H9 (cell line): ENCODE results near the gene ORAI2. TPM values are rescaled to one million over a fixed set of nuclear protein-coding genes. Genes with fewer than 3 reads are reported as not detected.

Experiments
- DNase-seq: peaks from one replicate; pipeline ENCODE4 v3.0.0-alpha.2; 2017
- H2AFZ ChIP-seq: one replicate; pipeline ENCODE4 v1.6.1; 2013; ENCODE audit warnings: mild to moderate bottlenecking, low read length, control low read depth, moderate library complexity
- H2AK5ac ChIP-seq: 2 replicates; pipeline ENCODE4 v1.6.1; 2013; ENCODE audit warnings: low read length, control low read depth, mixed read lengths; ENCODE audit not compliant: insufficient read length
- H2BK120ac ChIP-seq: one replicate; pipeline ENCODE4 v1.6.1; 2013; ENCODE audit warnings: low read depth, mild to moderate bottlenecking, low read length, control low read depth, inconsistent platforms; ENCODE audit not compliant: poor library complexity, severe bottlenecking
- H2BK12ac ChIP-seq: 2 replicates; pipeline ENCODE4 v1.6.1; 2013; ENCODE audit warnings: low read length, control low read depth, mixed read lengths, low read depth; ENCODE audit not compliant: insufficient read length
- H2BK15ac ChIP-seq: 2 replicates; pipeline ENCODE4 v1.6.1; 2013; ENCODE audit warnings: low read depth, low read length, control low read depth
- H2BK20ac ChIP-seq: one replicate; pipeline ENCODE4 v1.6.1; 2013; ENCODE audit warnings: low read depth, mild to moderate bottlenecking, low read length, control low read depth, inconsistent platforms; ENCODE audit not compliant: poor library complexity, severe bottlenecking
- H2BK5ac ChIP-seq: 2 replicates; pipeline ENCODE4 v1.6.1; 2013; ENCODE audit warnings: low read length, control low read depth, mixed read lengths; ENCODE audit not compliant: insufficient read length
- H3K14ac ChIP-seq: 2 replicates; pipeline ENCODE4 v1.6.1; 2013; ENCODE audit warnings: low read length, control low read depth; ENCODE audit not compliant: insufficient read depth
- H3K18ac ChIP-seq: 2 replicates; pipeline ENCODE4 v1.6.1; 2013; ENCODE audit warnings: low read depth, mild to moderate bottlenecking, mixed read lengths, low read length, control low read depth; ENCODE audit not compliant: insufficient read length
- H3K23ac ChIP-seq: 2 replicates; pipeline ENCODE4 v1.6.1; 2013; ENCODE audit warnings: low read length, control low read depth, mixed read lengths, low read depth; ENCODE audit not compliant: insufficient read length
- H3K23me2 ChIP-seq: 2 replicates; pipeline ENCODE4 v1.6.1; 2013; ENCODE audit warnings: low read depth, mild to moderate bottlenecking, mixed read lengths, low read length, control low read depth; ENCODE audit not compliant: insufficient read length, poor library complexity, severe bottlenecking
- H3K27ac ChIP-seq: 2 replicates; pipeline ENCODE4 v1.5.1; 2013; ENCODE audit warnings: low read length, control low read depth, mixed read lengths, low read depth; ENCODE audit not compliant: insufficient read length
- H3K27me3 ChIP-seq: 2 replicates; pipeline ENCODE4 v1.6.1; 2013; ENCODE audit warnings: low read length, control low read depth, inconsistent platforms; ENCODE audit not compliant: insufficient read depth
- H3K4ac ChIP-seq: 2 replicates; pipeline ENCODE4 v1.6.1; 2013; ENCODE audit warnings: low read depth, mild to moderate bottlenecking, control low read depth, inconsistent platforms, low read length, moderate library complexity
- H3K4me1 ChIP-seq: 2 replicates; pipeline ENCODE4 v1.6.1; 2013; ENCODE audit warnings: low read length, control low read depth, inconsistent platforms; ENCODE audit not compliant: insufficient read depth
- H3K4me2 ChIP-seq: 2 replicates; pipeline ENCODE4 v1.6.1; 2013; ENCODE audit warnings: low read length, control low read depth, mixed read lengths; ENCODE audit not compliant: insufficient read length, insufficient read depth
- H3K56ac ChIP-seq: 2 replicates; pipeline ENCODE4 v1.6.1; 2013; ENCODE audit warnings: low read depth, mild to moderate bottlenecking, mixed read lengths, low read length, control low read depth; ENCODE audit not compliant: insufficient read length
- H3K79me1 ChIP-seq: 2 replicates; pipeline ENCODE4 v1.6.1; 2013; ENCODE audit warnings: low read depth, mild to moderate bottlenecking, moderate library complexity, low read length, control low read depth, inconsistent platforms; ENCODE audit not compliant: insufficient read depth, poor library complexity, severe bottlenecking
- H3K79me2 ChIP-seq: 2 replicates; pipeline ENCODE4 v1.6.1; 2013; ENCODE audit warnings: low read length, control low read depth, inconsistent platforms; ENCODE audit not compliant: insufficient read depth
- H3K9ac ChIP-seq: 2 replicates; pipeline ENCODE4 v1.6.1; 2013; ENCODE audit warnings: low read length, control low read depth, mixed read lengths; ENCODE audit not compliant: insufficient read length; ENCODE audit errors: extremely low read depth
- H3K9me3 ChIP-seq: one replicate; pipeline ENCODE4 v1.6.1; 2013; ENCODE audit warnings: low read depth, low read length, inconsistent platforms; ENCODE audit not compliant: control insufficient read depth
- H3T11ph ChIP-seq: one replicate; pipeline ENCODE4 v1.6.1; 2013; ENCODE audit warnings: mild to moderate bottlenecking, low read length, control low read depth, inconsistent platforms
- H4K20me1 ChIP-seq: one replicate; pipeline ENCODE4 v1.6.1; 2013; ENCODE audit not compliant: control insufficient read depth, insufficient read length, insufficient read depth
- H4K5ac ChIP-seq: 2 replicates; pipeline ENCODE4 v1.6.1; 2013; ENCODE audit warnings: low read depth, mild to moderate bottlenecking, mixed read lengths, low read length, control low read depth; ENCODE audit not compliant: insufficient read length
- H4K8ac ChIP-seq: replicated peaks from 2 replicates; pipeline ENCODE4 v1.6.1; 2013; ENCODE audit warnings: low read length, control low read depth, mixed read lengths, low read depth; ENCODE audit not compliant: insufficient read length
- H4K91ac ChIP-seq: 2 replicates; pipeline ENCODE4 v1.6.1; 2013; ENCODE audit warnings: low read depth, mild to moderate bottlenecking, moderate library complexity, mixed read lengths, low read length, control low read depth; ENCODE audit not compliant: insufficient read length
- H3K27ac Mint-ChIP-seq, 3 experiments: 2 replicates in 2 of 3; 3 replicates in 1 of 3; pipeline ENCODE4 v1.8.0; 2020 to 2021; ENCODE audit warnings: mixed read lengths in 3 of 3, mild to moderate bottlenecking in 1 of 3, moderate library complexity in 1 of 3
- H3K27me3 Mint-ChIP-seq: 2 replicates; pipeline ENCODE4 v1.8.0; 2021; ENCODE audit warnings: low read depth, mild to moderate bottlenecking, moderate library complexity, mixed read lengths
- H3K36me3 Mint-ChIP-seq, 3 experiments: 2 replicates in 2 of 3; 3 replicates in 1 of 3; pipeline ENCODE4 v1.8.0; 2020 to 2021; ENCODE audit warnings: low read depth in 3 of 3, mixed read lengths in 3 of 3; ENCODE audit not compliant: insufficient read depth in 1 of 3
- H3K4me1 Mint-ChIP-seq, 2 experiments: 2 replicates each; pipeline ENCODE4 v1.8.0; 2020; ENCODE audit warnings: mixed read lengths in 2 of 2
- H3K4me3 Mint-ChIP-seq, 2 experiments: 2 replicates in 1 of 2; 3 replicates in 1 of 2; pipeline ENCODE4 v1.8.0; 2020 to 2021; ENCODE audit warnings: mild to moderate bottlenecking in 2 of 2, mixed read lengths in 2 of 2, moderate library complexity in 1 of 2
- H3K9me3 Mint-ChIP-seq, 2 experiments: 2 replicates in 1 of 2; 3 replicates in 1 of 2; pipeline ENCODE4 v1.8.0; 2020; ENCODE audit warnings: mild to moderate bottlenecking in 2 of 2, mixed read lengths in 2 of 2, moderate library complexity in 1 of 2
- WGBS: extraction: QIAGEN DNeasy Blood & Tissue Kit; methylation state at CpG from one replicate; pipeline ENCODE4 v1.1.7; 2013; ENCODE audit warnings: missing lambda C conversion rate, low lambda C conversion rate, mixed read lengths; ENCODE audit not compliant: insufficient read length; ENCODE audit errors: extremely low coverage; 5-methylcytosine and 5-hydroxymethylcytosine counted together
- total RNA-seq: library from RNA; stranded (reverse); gene quantifications from 2 replicates; pipeline ENCODE4 v1.2.1, GENCODE V29; 2021
- TF ChIP-seq, protein P1 (sequence below): fragments of 200-600 bp; sonication (generic); conservative IDR thresholded peaks from 3 replicates; pipeline ENCODE4 v1.8.0; 2021; ENCODE audit warnings: antibody characterized with exemption, mild to moderate bottlenecking

The ORAI2 gene
- total RNA-seq, 1 experiment from 2014 or later = 26.6 TPM

DNA sequence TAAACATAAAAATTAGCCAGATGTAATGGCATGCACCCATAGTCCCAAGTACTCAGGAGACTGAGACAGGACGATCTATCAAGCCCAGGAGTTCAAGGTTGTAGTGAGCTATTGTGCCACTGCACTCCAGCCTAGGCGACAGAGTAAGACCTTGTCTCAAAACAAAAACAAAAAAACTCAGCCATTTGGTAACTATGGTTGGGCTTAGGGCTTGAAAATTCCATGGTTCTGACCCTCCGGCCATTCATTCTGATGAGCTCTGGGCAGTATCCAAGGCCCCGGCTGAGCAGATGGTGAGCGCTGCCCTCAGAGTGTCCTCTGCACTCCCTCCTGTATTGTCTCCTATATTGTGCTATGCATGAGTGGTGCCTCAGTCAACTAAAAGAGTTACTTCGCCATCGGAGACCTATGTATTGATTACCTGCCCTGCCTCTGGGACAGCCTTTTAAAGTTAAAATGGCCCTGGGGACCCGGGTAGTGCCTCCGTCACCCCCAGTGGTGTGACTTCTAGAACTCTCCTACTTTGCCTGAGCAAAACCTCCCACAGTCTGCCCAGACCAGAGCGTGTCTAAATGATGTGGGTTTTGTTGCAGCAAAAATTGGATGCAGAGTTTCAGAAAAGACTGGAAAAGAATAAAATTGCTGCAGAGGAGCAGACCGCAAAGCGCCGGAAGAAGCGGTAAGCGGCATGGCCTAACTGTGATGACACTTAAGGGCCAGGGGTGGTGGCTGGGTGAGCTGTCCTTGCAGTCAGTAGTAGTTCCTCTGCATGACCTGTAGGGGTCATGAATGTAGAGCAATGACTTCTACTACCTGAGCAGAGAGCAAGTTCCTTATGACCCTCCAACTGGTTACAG, 29.1 kb upstream of the ORAI2 start:
- peak; percentile 72 for DNase-seq
- no peak overlapping the region for H2AK5ac ChIP-seq
- H3K56ac ChIP-seq = no peak overlapping the region
- Mint-ChIP-seq H3K27me3 (no peaks in the 10 kb centered on the region), H3K36me3 (peaks cover 48 to 96% (median 83%) of the 10 kb centered on the region in 3 experiments), H3K9me3 (peaks cover 1 to 2% of the 10 kb centered on the region in 2 experiments; a peak in 3 of 5 replicates), H3K4me3 (no peak overlapping the region), H3K27ac (no peak overlapping the region), H3K4me1 (no peaks in the 10 kb centered on the region)
- no peak overlapping the region for H2BK20ac ChIP-seq
- H3K14ac ChIP-seq = no peak overlapping the region
- H2AFZ ChIP-seq = no peak overlapping the region
- H3K79me1 ChIP-seq = peaks cover 3% of the 10 kb centered on the region
- no peak overlapping the region for H3K23ac ChIP-seq
- no peak overlapping the region for H3K4me2 ChIP-seq
- no peak overlapping the region for H4K5ac ChIP-seq
- no peaks in the 10 kb centered on the region for H3K4me1 ChIP-seq
- TF ChIP-seq, protein P1, sequence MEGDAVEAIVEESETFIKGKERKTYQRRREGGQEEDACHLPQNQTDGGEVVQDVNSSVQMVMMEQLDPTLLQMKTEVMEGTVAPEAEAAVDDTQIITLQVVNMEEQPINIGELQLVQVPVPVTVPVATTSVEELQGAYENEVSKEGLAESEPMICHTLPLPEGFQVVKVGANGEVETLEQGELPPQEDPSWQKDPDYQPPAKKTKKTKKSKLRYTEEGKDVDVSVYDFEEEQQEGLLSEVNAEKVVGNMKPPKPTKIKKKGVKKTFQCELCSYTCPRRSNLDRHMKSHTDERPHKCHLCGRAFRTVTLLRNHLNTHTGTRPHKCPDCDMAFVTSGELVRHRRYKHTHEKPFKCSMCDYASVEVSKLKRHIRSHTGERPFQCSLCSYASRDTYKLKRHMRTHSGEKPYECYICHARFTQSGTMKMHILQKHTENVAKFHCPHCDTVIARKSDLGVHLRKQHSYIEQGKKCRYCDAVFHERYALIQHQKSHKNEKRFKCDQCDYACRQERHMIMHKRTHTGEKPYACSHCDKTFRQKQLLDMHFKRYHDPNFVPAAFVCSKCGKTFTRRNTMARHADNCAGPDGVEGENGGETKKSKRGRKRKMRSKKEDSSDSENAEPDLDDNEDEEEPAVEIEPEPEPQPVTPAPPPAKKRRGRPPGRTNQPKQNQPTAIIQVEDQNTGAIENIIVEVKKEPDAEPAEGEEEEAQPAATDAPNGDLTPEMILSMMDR = peak; percentile 76
- H3K18ac ChIP-seq = no peak overlapping the region
- no peak overlapping the region for H2BK5ac ChIP-seq
- H3K27ac ChIP-seq = no peak overlapping the region
- no peaks in the 10 kb centered on the region for H3K9me3 ChIP-seq
- no peak overlapping the region for H4K91ac ChIP-seq
- H2BK12ac ChIP-seq = no peak overlapping the region
- H4K20me1 ChIP-seq = no peaks in the 10 kb centered on the region
- H3K27me3 ChIP-seq = no peaks in the 10 kb centered on the region
- no peak overlapping the region for H3K4ac ChIP-seq
- H3T11ph ChIP-seq = no peak overlapping the region
- H2BK120ac ChIP-seq = no peak overlapping the region
- H3K79me2 ChIP-seq = no peaks in the 10 kb centered on the region
- H3K23me2 ChIP-seq = no peaks in the 10 kb centered on the region
- no peak overlapping the region for H3K9ac ChIP-seq
- no peak overlapping the region for H4K8ac ChIP-seq
- no peak overlapping the region for H2BK15ac ChIP-seq
- WGBS = no CpG with 5 or more reads among the region's 15 CpGs
